ENCODE data around the gene VPS37B. TPM values are rescaled to one million over a fixed set of nuclear protein-coding genes. Genes with fewer than 3 reads are reported as not detected.

VPS37B gene
- total and polyA plus RNA-seq, 3 experiments from 2014 or later: 19.3 to 30.6 (median 19.9) TPM

DNA sequence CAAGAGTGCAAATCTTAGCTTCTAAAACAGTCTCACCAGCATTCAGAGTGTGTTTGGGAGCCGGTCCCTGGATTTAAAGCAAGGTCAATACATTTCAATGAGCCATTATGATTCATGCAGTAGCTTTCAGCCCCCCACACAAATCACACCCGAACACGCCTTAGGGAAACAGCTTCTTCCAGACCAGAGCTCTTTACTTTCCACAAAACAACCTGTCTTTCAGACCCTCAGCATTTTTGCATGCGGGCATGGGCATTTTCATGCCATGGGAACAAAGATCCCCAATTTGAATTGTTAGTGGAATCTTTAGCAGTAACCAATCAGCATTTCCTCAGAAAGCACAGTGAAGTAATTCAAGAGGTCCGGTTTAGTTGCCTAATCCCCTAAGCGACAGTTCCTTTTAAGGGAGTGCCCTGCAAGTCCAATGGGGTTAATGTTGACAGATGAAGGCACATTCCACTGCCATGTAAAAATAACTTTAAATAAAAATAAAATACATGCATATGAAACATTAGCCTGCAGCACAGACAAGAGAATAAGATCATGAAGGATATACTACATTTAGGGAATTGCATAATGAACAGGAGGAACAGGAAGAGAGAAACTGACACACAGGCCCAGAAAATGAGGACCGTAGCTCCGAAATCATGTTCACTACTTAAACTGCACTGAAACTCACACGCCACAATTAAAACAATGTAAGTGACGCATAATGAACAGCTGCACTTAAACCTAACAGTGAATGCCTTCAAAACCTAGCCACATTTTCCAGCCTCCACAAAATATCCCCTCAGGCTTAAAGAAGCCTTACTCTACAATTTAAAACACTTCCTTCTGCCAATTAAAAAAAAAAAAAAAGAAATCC, 4.0 kb downstream of the VPS37B start:
- H3K4me1 Mint-ChIP-seq: peaks cover 83 to 96% (median 95%) of the 10 kb centered on the region in 3 donors
- DNase-seq: no peak
- H3K4me3 ChIP-seq (ENCODE audit: low read length): no peak overlapping the region
- ChIA-PET POLR2A (no interaction called here), CTCF (interaction anchor here (1.9 kb wide), 1 partner anchor 31 kb away, joined by 5 read pairs; no protein-coding TSS in a partner anchor)
- H3K27ac Mint-ChIP-seq: peak overlapping the region in 3 of 8 donors; percentile 12 to 88 (median 74)
- peak overlapping the region in 5 of 7 donors; percentile 12 to 83 (median 48) for H3K4me3 Mint-ChIP-seq
- H3K9me3 Mint-ChIP-seq: peaks cover 0 to 5% (median 2%) of the 10 kb centered on the region in 5 donors
- H3K36me3 Mint-ChIP-seq: peaks cover 0 to 29% (median 0%) of the 10 kb centered on the region in 3 donors
- H3K9me3 ChIP-seq (ENCODE audit: low read length): no peaks in the 10 kb centered on the region
- H3K27me3 Mint-ChIP-seq: peaks cover 0 to 5% of the 10 kb centered on the region in 2 donors
- peaks cover 94% of the 10 kb centered on the region for H3K4me1 ChIP-seq (ENCODE audit: insufficient read depth, low read length)
- H3K36me3 ChIP-seq (ENCODE audit: insufficient read depth, low read length): no peaks in the 10 kb centered on the region
- H3K27ac ChIP-seq (ENCODE audit: low read depth, low read length): no peak overlapping the region
- no peaks in the 10 kb centered on the region for H3K27me3 ChIP-seq (ENCODE audit: insufficient read depth, low read length, poor library complexity, severe bottlenecking)

DNA sequence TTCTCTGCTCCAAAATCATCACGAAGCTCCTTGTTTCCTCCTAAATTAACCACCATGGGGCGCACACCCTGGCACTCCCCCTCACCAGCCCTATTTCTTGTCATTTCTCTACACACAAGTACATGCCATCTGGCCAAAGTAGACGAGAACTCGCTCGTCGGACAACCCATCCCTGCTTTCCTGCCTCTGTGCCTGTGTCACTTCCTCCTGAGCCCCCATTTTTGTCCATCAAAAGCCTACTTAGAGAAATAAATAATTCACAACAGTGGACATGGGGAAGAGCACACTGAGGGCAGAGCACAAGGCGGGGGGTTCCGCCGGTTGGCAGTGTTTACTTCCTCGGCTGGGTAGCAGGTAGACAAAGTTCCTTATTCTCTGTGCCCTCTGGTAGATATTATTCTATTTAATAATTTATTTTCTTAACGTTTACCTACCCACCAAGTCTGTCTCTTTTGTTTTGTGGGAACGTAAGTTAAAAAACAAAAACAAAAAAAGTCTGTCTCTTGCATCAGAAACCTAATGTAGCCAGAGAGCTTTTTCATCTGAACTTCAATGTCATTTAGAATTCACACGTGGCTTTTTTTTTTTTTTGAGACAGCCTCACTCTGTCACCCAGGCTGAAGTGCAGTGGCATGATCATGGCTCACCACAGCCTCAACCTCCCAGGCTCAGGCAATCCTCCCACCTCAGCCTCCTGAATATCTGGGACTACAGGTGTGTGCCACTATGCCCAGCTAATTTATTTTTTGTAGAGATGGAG, 6.0 kb downstream of the VPS37B start:
- H3K27ac Mint-ChIP-seq: peak overlapping the region; percentile 74 to 92 (median 87)
- H3K9me3 ChIP-seq (ENCODE audit: low read length): no peaks in the 10 kb centered on the region
- peaks cover 79 to 94% (median 87%) of the 10 kb centered on the region in 3 donors for H3K4me1 Mint-ChIP-seq
- POLR2A ChIA-PET: interaction anchor here (0.7 to 1.1 kb wide), 2 partner anchors 17 to 59 kb away, joined by 4 read pairs; no protein-coding TSS in a partner anchor
- peaks cover 0 to 16% (median 0%) of the 10 kb centered on the region in 3 donors for H3K36me3 Mint-ChIP-seq
- no peaks in the 10 kb centered on the region for H3K27me3 Mint-ChIP-seq
- CTCF ChIA-PET: interaction anchor here (0.8 to 1.3 kb wide), 2 partner anchors 29 to 96 kb away, joined by 3 to 4 read pairs; no protein-coding TSS in a partner anchor
- H3K27ac ChIP-seq (ENCODE audit: low read depth, low read length): no peak overlapping the region
- no peaks in the 10 kb centered on the region for H3K36me3 ChIP-seq (ENCODE audit: insufficient read depth, low read length)
- H3K4me3 ChIP-seq (ENCODE audit: low read length): no peak overlapping the region
- H3K27me3 ChIP-seq (ENCODE audit: insufficient read depth, low read length, poor library complexity, severe bottlenecking): no peaks in the 10 kb centered on the region
- DNase-seq: no peak
- no peaks in the 10 kb centered on the region for H3K9me3 Mint-ChIP-seq
- peaks cover 83% of the 10 kb centered on the region for H3K4me1 ChIP-seq (ENCODE audit: insufficient read depth, low read length)
- peak overlapping the region; percentile 17 to 73 (median 68) for H3K4me3 Mint-ChIP-seq

DNA sequence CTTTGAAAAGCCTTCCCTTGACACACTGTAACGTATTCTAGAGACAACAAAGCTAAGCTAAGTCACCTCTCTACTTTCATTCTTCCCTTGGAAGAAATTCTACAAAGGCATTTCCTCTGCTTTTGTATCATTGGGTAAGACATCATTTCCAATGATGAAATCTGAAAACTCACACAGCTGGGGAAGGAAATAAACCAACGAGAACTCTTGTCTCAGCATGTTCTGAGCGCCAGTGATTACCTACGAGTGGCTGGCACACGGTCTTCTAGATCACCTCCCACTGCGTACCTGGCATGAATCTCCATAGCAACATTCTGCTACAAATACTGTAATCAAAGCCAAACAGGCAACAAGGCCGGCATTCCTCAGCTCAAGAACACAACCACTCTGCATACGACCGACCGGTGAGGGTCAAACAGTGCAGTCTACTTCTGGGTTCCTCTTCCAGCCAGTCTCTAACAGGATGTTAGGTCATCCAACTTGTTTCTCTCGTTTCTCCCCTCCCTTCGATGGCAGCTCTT, 7.6 kb downstream of the VPS37B start:
- Histone ChIP-seq H3K27ac (ENCODE audit: low read depth, low read length) (peak overlapping the region; percentile 48), H3K27me3 (ENCODE audit: insufficient read depth, low read length, poor library complexity, severe bottlenecking) (no peaks in the 10 kb centered on the region), H3K9me3 (ENCODE audit: low read length) (no peaks in the 10 kb centered on the region), H3K36me3 (ENCODE audit: insufficient read depth, low read length) (no peaks in the 10 kb centered on the region), H3K4me1 (ENCODE audit: insufficient read depth, low read length) (peaks cover 75% of the 10 kb centered on the region), H3K4me3 (ENCODE audit: low read length) (peak overlapping the region; percentile 42)
- ChIA-PET POLR2A (interaction anchor here (0.9 to 1.9 kb wide), 2 partner anchors 9 to 66 kb away, joined by 3 to 14 read pairs; no protein-coding TSS in a partner anchor), CTCF (interaction anchor here (0.6 to 1.8 kb wide), 9 partner anchors 9 to 94 kb away, joined by 3 to 7 read pairs (median 4); no protein-coding TSS in a partner anchor)
- peak overlapping the region; percentile 88 to 98 (median 94) for H3K27ac Mint-ChIP-seq
- H3K4me1 Mint-ChIP-seq: peaks cover 75 to 94% (median 87%) of the 10 kb centered on the region in 3 donors
- peak overlapping the region; percentile 73 to 90 (median 80) for H3K4me3 Mint-ChIP-seq
- H3K9me3 Mint-ChIP-seq: no peaks in the 10 kb centered on the region
- no peaks in the 10 kb centered on the region for H3K27me3 Mint-ChIP-seq
- H3K36me3 Mint-ChIP-seq: peaks cover 0 to 6% (median 0%) of the 10 kb centered on the region in 3 donors
- DNase-seq: peak; percentile 27 to 79 (median 71)

DNA sequence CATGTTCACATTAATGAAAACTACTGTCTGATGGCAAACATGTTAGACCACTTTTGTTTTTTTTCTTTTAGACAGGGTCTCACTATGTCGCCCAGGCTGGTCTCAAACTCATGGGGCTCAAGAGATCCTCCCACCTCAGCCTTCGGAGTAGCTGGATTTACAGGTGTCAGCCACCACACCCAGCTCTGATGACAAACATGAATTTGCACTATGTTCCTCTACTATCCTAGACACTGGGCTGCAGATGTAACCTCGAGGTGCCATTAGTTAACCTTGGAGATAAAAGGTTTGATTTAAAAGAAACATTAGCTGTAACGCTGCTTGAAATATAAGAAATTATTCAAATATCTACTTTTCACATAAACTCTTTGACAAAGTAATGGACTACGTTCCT, 8.1 kb downstream of the VPS37B start:
- Histone ChIP-seq H3K9me3 (ENCODE audit: low read length) (no peaks in the 10 kb centered on the region), H3K27me3 (ENCODE audit: insufficient read depth, low read length, poor library complexity, severe bottlenecking) (no peaks in the 10 kb centered on the region), H3K4me1 (ENCODE audit: insufficient read depth, low read length) (peaks cover 75% of the 10 kb centered on the region), H3K27ac (ENCODE audit: low read depth, low read length) (peak overlapping the region; percentile 48), H3K36me3 (ENCODE audit: insufficient read depth, low read length) (no peaks in the 10 kb centered on the region), H3K4me3 (ENCODE audit: low read length) (peak overlapping the region; percentile 42)
- H3K9me3 Mint-ChIP-seq: no peaks in the 10 kb centered on the region
- peak overlapping the region; percentile 73 to 90 (median 80) for H3K4me3 Mint-ChIP-seq
- peaks cover 0 to 5% (median 0%) of the 10 kb centered on the region in 3 donors for H3K36me3 Mint-ChIP-seq
- peaks cover 79 to 95% (median 88%) of the 10 kb centered on the region in 3 donors for H3K4me1 Mint-ChIP-seq
- H3K27me3 Mint-ChIP-seq: no peaks in the 10 kb centered on the region
- ChIA-PET CTCF (interaction anchor here (0.6 to 1.8 kb wide), 5 partner anchors 9 to 65 kb away, joined by 3 to 7 read pairs (median 3); no protein-coding TSS in a partner anchor), POLR2A (interaction anchor here (0.9 to 1.9 kb wide), 2 partner anchors 10 to 66 kb away, joined by 3 to 14 read pairs; no protein-coding TSS in a partner anchor)
- no peak for DNase-seq
- H3K27ac Mint-ChIP-seq: peak overlapping the region; percentile 88 to 98 (median 94)

DNA sequence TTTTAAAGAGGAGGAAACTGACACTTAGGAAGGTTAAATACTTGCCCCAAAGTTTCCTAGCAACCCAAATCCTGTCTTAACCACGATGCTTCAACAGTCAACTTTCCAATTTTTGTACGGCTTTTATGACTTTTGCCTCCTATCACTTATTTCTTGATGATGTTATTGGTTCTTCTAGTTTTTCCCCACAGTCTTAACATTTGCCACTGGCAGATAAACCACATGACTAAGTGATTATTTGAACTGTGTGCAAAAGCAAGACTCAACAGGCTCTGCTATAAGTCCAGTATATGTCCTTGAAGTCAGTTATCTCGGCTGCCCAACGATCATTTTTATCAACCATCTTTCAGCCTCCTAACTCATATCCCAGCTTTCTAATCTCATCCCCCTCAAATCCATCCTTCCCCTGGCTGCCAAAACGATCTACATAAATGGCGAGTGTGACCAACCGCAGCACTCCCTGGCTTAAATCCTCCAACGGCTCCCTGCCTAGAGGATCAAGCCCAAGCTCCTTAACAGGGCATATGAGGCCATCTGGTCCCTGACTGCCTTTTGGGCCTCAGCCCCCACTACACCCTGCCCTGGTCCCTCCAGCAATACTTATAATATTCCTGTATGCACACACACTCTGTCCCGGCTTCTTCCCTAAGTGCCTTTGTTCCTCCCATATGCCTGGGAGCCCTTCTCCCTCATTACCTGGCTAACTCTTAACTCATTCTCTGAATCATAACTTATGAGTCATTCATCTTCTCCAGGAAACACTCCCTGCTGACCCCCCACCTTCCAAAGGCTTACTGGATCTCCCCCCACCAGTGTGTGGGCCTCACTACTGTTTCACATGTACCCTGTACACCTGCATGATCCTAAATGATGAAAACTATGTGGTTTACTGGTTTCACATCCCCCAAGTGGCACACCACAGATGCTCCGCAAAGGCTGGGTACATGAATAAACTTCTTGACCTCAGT, 8.8 kb downstream of the VPS37B start:
- ChIA-PET POLR2A (interaction anchor here (1.9 kb wide), 1 partner anchor 11 kb away, joined by 14 read pairs; no protein-coding TSS in a partner anchor), CTCF (interaction anchor here (0.6 to 1.2 kb wide), 3 partner anchors 8 to 17 kb away, joined by 3 to 5 read pairs (median 3); no protein-coding TSS in a partner anchor)
- peak overlapping the region; percentile 84 to 96 (median 94) for H3K27ac Mint-ChIP-seq
- Histone ChIP-seq H3K36me3 (ENCODE audit: insufficient read depth, low read length) (no peaks in the 10 kb centered on the region), H3K27ac (ENCODE audit: low read depth, low read length) (no peak overlapping the region), H3K9me3 (ENCODE audit: low read length) (no peaks in the 10 kb centered on the region), H3K4me1 (ENCODE audit: insufficient read depth, low read length) (peaks cover 76% of the 10 kb centered on the region), H3K27me3 (ENCODE audit: insufficient read depth, low read length, poor library complexity, severe bottlenecking) (no peaks in the 10 kb centered on the region), H3K4me3 (ENCODE audit: low read length) (peak overlapping the region; percentile 42)
- H3K36me3 Mint-ChIP-seq: peaks cover 0 to 3% (median 0%) of the 10 kb centered on the region in 3 donors
- peak overlapping the region; percentile 46 to 90 (median 78) for H3K4me3 Mint-ChIP-seq
- no peaks in the 10 kb centered on the region for H3K27me3 Mint-ChIP-seq
- H3K4me1 Mint-ChIP-seq: peaks cover 82 to 95% (median 88%) of the 10 kb centered on the region in 3 donors
- no peaks in the 10 kb centered on the region for H3K9me3 Mint-ChIP-seq
- DNase-seq: no peak

DNA sequence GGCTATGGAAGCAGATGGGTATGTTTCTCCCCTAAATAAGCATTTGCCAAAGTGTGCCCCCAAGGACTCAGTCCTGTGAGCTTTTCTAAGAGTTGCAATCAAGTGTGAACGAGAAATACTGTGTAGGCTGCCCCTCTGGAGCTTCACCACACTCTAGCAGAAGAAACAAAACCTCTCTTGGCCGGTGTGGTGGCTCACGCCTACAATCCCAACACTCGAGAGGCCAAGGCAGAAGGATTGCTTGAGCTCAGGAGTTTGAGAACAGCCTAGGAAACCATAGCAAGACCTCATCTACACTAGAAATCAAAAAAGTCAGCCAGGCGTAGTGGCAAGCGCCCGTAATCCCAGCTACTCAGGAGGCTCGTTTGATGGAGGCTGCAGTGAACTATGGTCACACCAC, 9.8 kb downstream of the VPS37B start:
- CTCF ChIA-PET: interaction anchor here (0.8 to 1.2 kb wide), 5 partner anchors 8 to 92 kb away, joined by 3 read pairs; no protein-coding TSS in a partner anchor
- Mint-ChIP-seq H3K27me3 (no peaks in the 10 kb centered on the region), H3K27ac (peak overlapping the region in 2 of 8 donors; percentile 24 to 56), H3K4me3 (peak overlapping the region in 1 of 7 donors; percentile 54), H3K9me3 (no peaks in the 10 kb centered on the region), H3K4me1 (peaks cover 80 to 95% (median 88%) of the 10 kb centered on the region in 3 donors), H3K36me3 (peaks cover 0 to 3% (median 0%) of the 10 kb centered on the region in 3 donors)
- POLR2A ChIA-PET: interaction anchor here (0.8 kb wide), 1 partner anchor 9 kb away, joined by 3 read pairs; no protein-coding TSS in a partner anchor
- H3K9me3 ChIP-seq (ENCODE audit: low read length): no peaks in the 10 kb centered on the region
- H3K4me3 ChIP-seq (ENCODE audit: low read length): no peak overlapping the region
- H3K27me3 ChIP-seq (ENCODE audit: insufficient read depth, low read length, poor library complexity, severe bottlenecking): no peaks in the 10 kb centered on the region
- no peaks in the 10 kb centered on the region for H3K36me3 ChIP-seq (ENCODE audit: insufficient read depth, low read length)
- DNase-seq: no peak
- no peak overlapping the region for H3K27ac ChIP-seq (ENCODE audit: low read depth, low read length)
- H3K4me1 ChIP-seq (ENCODE audit: insufficient read depth, low read length): peaks cover 72% of the 10 kb centered on the region

Data from CD8-positive, alpha-beta memory T cell (primary cell).